HG03139 (cell line): ENCODE measurements around the gene AP2S1.
"Not testable (repeated sequence)": the region's sequence is repeated elsewhere in the genome, so short reads cannot be mapped to it uniquely, and the experiment has no call there.

Source experiments
- ATAC-seq: cut with Tn5 transposase; IDR thresholded peaks from one replicate; pipeline ENCODE4 v1.9.1; 2021; ENCODE audit not compliant: unreplicated experiment

The AP2S1 gene

GRCh38 chr19:46850228-46851203 is at the start of gene AP2S1:
TSS of gene AP2S1 (minus strand) at chr19:46850846. CDS start at chr19:46850766, 80 bp downstream.
- peak; percentile 92 for ATAC-seq

- ATAC-seq = no peak
These were observed 49.7 kb upstream of the AP2S1 start for GRCh38 chr19:46900341-46900740.

- ATAC-seq = no peak
These were observed 48.1 kb upstream of the AP2S1 start for GRCh38 chr19:46898731-46899130.

- no peak for ATAC-seq
These were observed 45.6 kb upstream of the AP2S1 start for GRCh38 chr19:46896076-46896794.

GRCh38 chr19:46892252-46893179 is 41.9 kb upstream of the AP2S1 start:
- ATAC-seq = no peak

GRCh38 chr19:46890423-46891170 is 40.0 kb upstream of the AP2S1 start:
- ATAC-seq = no peak

GRCh38 chr19:46887240-46887782 is 36.7 kb upstream of the AP2S1 start:
- no peak for ATAC-seq

GRCh38 chr19:46886546-46887239 is 36.0 kb upstream of the AP2S1 start:
- no peak for ATAC-seq

GRCh38 chr19:46885411-46885810 is 34.8 kb upstream of the AP2S1 start:
- no peak for ATAC-seq

- ATAC-seq = not testable (repeated sequence)
These were observed 32.1 kb upstream of the AP2S1 start for GRCh38 chr19:46882751-46883150.

GRCh38 chr19:46882034-46882433 is 31.4 kb upstream of the AP2S1 start:
- no peak for ATAC-seq

- ATAC-seq = no peak
These were observed 30.4 kb upstream of the AP2S1 start for GRCh38 chr19:46881092-46881491.

- ATAC-seq = no peak
These were observed 29.8 kb upstream of the AP2S1 start for GRCh38 chr19:46880431-46880830.

GRCh38 chr19:46878613-46879375 is 28.1 kb upstream of the AP2S1 start:
- ATAC-seq = no peak

GRCh38 chr19:46875657-46876056 is 25.0 kb upstream of the AP2S1 start:
- ATAC-seq = no peak

GRCh38 chr19:46875234-46875633 is 24.6 kb upstream of the AP2S1 start:
- ATAC-seq = no peak

- no peak for ATAC-seq
These were observed 22.3 kb upstream of the AP2S1 start for GRCh38 chr19:46872967-46873366.

GRCh38 chr19:46871173-46871572 is 20.5 kb upstream of the AP2S1 start:
- ATAC-seq = not testable (repeated sequence)
